Measurements from ENCODE around the gene M1AP. TPM values are rescaled to one million over a fixed set of nuclear protein-coding genes. Genes with fewer than 3 reads are reported as not detected.
A peak's percentile ranks its signal among the peaks of the same experiment; 100 is the strongest.

M1AP gene
- polyA plus RNA-seq, 3 donors = 1.00 to 4.6 (median 1.8) TPM

GRCh38 chr2:74577448-74577847, 70.7 kb downstream of the M1AP start:
- DNase-seq = peak; percentile 59 to 83 (median 81)
- Histone ChIP-seq H3K79me2 (ENCODE audit: insufficient read depth, low read length) (peaks cover 7% of the 10 kb centered on the region), H3K9me3 (replicated peaks in 1 of 2; ENCODE audit: control insufficient read depth in 1 of 2, insufficient read depth in 1 of 2, low read length in 2 of 2) (no peaks in the 10 kb centered on the region), H3K4me1 (ENCODE audit: control insufficient read depth in 1 of 2, insufficient read depth in 2 of 2, low read length in 2 of 2) (peaks cover 64 to 69% of the 10 kb centered on the region in 2 donors), H3K9ac (ENCODE audit: insufficient read depth, low read length, poor library complexity, severe bottlenecking) (no peak overlapping the region), H2AFZ (ENCODE audit: insufficient read depth, low read depth, low read length, poor library complexity, severe bottlenecking) (peak overlapping the region; percentile 35), H4K20me1 (ENCODE audit: insufficient read depth, low read length) (no peaks in the 10 kb centered on the region), H3K4me2 (replicated peaks; ENCODE audit: extremely low read depth, low read length, poor library complexity, severe bottlenecking) (peak overlapping the region; percentile 63), H3K4me3 (replicated peaks in 1 of 3; ENCODE audit: low read depth in 2 of 3, low read length in 3 of 3) (peak overlapping the region in 2 of 3 experiments; percentile 12 to 63), H3K36me3 (replicated peaks in 1 of 2; ENCODE audit: control insufficient read depth in 1 of 2, insufficient read depth in 2 of 2, low read length in 2 of 2) (no peaks in the 10 kb centered on the region), H3K27me3 (ENCODE audit: control insufficient read depth in 2 of 2, insufficient read depth in 2 of 2, low read length in 2 of 2) (no peaks in the 10 kb centered on the region), H3K27ac (ENCODE audit: low read depth in 1 of 2, low read length in 2 of 2) (peak overlapping the region; percentile 47 to 88)
- Mint-ChIP-seq H3K4me1 (peaks cover 61% of the 10 kb centered on the region), H3K4me3 (peak overlapping the region; percentile 1 to 52), H3K36me3 (no peaks in the 10 kb centered on the region), H3K27ac (peak overlapping the region; percentile 86 to 96 (median 91)), H3K27me3 (ENCODE audit: low read depth in 3 of 3) (peaks cover 0 to 3% (median 0%) of the 10 kb centered on the region in 3 donors), H3K9me3 (no peaks in the 10 kb centered on the region)
- TF ChIP-seq CTCF (IDR thresholded peaks at IDR 0.05) = no peak
- WGBS (ENCODE audit: insufficient coverage) = 0% methylated on average over 1 of the region's 2 CpGs
- intact Hi-C loops (cut with micrococcal nuclease) = no loop called here

- Mint-ChIP-seq H3K4me3 (peak overlapping the region in 1 of 2 donors; percentile 52), H3K9me3 (no peaks in the 10 kb centered on the region), H3K27me3 (ENCODE audit: low read depth in 3 of 3) (peaks cover 0 to 3% (median 0%) of the 10 kb centered on the region in 3 donors), H3K4me1 (peaks cover 67% of the 10 kb centered on the region), H3K36me3 (no peaks in the 10 kb centered on the region), H3K27ac (peak overlapping the region; percentile 86 to 96 (median 91))
- Histone ChIP-seq H3K9me3 (replicated peaks in 1 of 2; ENCODE audit: control insufficient read depth in 1 of 2, insufficient read depth in 1 of 2, low read length in 2 of 2) (no peaks in the 10 kb centered on the region), H3K4me2 (replicated peaks; ENCODE audit: extremely low read depth, low read length, poor library complexity, severe bottlenecking) (peak overlapping the region; percentile 63), H3K9ac (ENCODE audit: insufficient read depth, low read length, poor library complexity, severe bottlenecking) (no peak overlapping the region), H3K4me3 (replicated peaks in 1 of 3; ENCODE audit: low read depth in 2 of 3, low read length in 3 of 3) (peak overlapping the region in 2 of 3 experiments; percentile 12 to 63), H2AFZ (ENCODE audit: insufficient read depth, low read depth, low read length, poor library complexity, severe bottlenecking) (no peak overlapping the region), H3K36me3 (replicated peaks in 1 of 2; ENCODE audit: control insufficient read depth in 1 of 2, insufficient read depth in 2 of 2, low read length in 2 of 2) (no peaks in the 10 kb centered on the region), H3K4me1 (ENCODE audit: control insufficient read depth in 1 of 2, insufficient read depth in 2 of 2, low read length in 2 of 2) (peaks cover 70 to 75% of the 10 kb centered on the region in 2 donors), H3K27ac (ENCODE audit: low read depth in 1 of 2, low read length in 2 of 2) (peak overlapping the region; percentile 59 to 88), H3K27me3 (ENCODE audit: control insufficient read depth in 2 of 2, insufficient read depth in 2 of 2, low read length in 2 of 2) (no peaks in the 10 kb centered on the region), H4K20me1 (ENCODE audit: insufficient read depth, low read length) (no peaks in the 10 kb centered on the region), H3K79me2 (ENCODE audit: insufficient read depth, low read length) (peaks cover 7% of the 10 kb centered on the region)
- TF ChIP-seq CTCF (IDR thresholded peaks at IDR 0.05) = no peak
- WGBS (ENCODE audit: insufficient coverage) = 0% methylated on average over 1 of the region's 1 CpG
- intact Hi-C loops (cut with micrococcal nuclease) = no loop called here
- DNase-seq = peak; percentile 78 to 87 (median 85)
Observed at GRCh38 chr2:74576863-74577229, 71.3 kb downstream of the M1AP start.

Data from CD14-positive monocyte (primary cell).